Mesothelial cell of epicardium (in vitro differentiated cells): ENCODE results near the gene FBXW7. TPM values are rescaled to one million over a fixed set of nuclear protein-coding genes. Genes with fewer than 3 reads are reported as not detected.

ENCODE experiments used
- DNase-seq, 2 experiments: peaks; one replicate each; pipeline ENCODE4 v3.0.0; 2021; ENCODE audit warnings: low spot score in 2 of 2; ENCODE audit not compliant: unreplicated experiment in 2 of 2
- H3K27ac Mint-ChIP-seq: 2 replicates; pipeline ENCODE4 v1.8.0; 2021; ENCODE audit warnings: mixed read lengths
- H3K27me3 Mint-ChIP-seq: 2 replicates; pipeline ENCODE4 v1.8.0; 2021; ENCODE audit warnings: low read depth, mixed read lengths
- H3K36me3 Mint-ChIP-seq: 2 replicates; pipeline ENCODE4 v1.8.0; 2021; ENCODE audit warnings: mixed read lengths
- H3K4me1 Mint-ChIP-seq: 2 replicates; pipeline ENCODE4 v1.8.0; 2021; ENCODE audit warnings: mixed read lengths
- H3K4me3 Mint-ChIP-seq: 2 replicates; pipeline ENCODE4 v1.8.0; 2021; ENCODE audit warnings: mild to moderate bottlenecking, moderate library complexity, mixed read lengths
- H3K9me3 Mint-ChIP-seq: 2 replicates; pipeline ENCODE4 v1.8.0; 2021; ENCODE audit warnings: mixed read lengths
- total RNA-seq: library from RNA; stranded (reverse); gene quantifications from 3 replicates; pipeline ENCODE4 v1.2.1, GENCODE V29; 2021
- TF ChIP-seq, protein P1 (sequence below): fragments of 200-600 bp; sonication (generic); IDR thresholded peaks from one replicate; pipeline ENCODE4 v1.5.0; 2021; ENCODE audit warnings: antibody characterized with exemption; ENCODE audit not compliant: unreplicated experiment

FBXW7 gene
- total RNA-seq, 1 donor from 2014 or later, result 46.4 TPM

DNA sequence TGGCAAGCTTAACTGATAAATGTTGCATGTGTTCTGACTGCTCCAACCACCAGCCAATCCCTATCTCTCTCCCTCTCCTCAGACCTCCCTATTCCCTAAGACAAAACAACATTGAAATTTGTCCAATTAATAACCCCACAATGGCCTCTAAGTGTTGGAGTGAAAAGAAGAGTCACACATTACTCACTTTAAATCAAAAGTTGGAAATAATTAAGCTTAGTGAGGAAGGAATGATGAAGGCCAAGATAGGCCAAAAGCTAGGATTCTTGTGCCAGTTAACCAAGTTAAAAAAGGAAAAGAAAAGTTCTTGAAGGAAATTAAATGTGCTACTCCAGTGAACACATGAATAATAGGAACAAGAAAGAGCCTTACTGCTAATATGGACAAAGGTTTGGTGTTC is 55.6 kb downstream of the FBXW7 start:
- Mint-ChIP-seq H3K27ac (no peak overlapping the region), H3K9me3 (peaks cover 17% of the 10 kb centered on the region), H3K4me1 (no peaks in the 10 kb centered on the region), H3K4me3 (no peak overlapping the region), H3K27me3 (no peaks in the 10 kb centered on the region), H3K36me3 (peaks cover 5% of the 10 kb centered on the region)
- TF ChIP-seq, protein P1, sequence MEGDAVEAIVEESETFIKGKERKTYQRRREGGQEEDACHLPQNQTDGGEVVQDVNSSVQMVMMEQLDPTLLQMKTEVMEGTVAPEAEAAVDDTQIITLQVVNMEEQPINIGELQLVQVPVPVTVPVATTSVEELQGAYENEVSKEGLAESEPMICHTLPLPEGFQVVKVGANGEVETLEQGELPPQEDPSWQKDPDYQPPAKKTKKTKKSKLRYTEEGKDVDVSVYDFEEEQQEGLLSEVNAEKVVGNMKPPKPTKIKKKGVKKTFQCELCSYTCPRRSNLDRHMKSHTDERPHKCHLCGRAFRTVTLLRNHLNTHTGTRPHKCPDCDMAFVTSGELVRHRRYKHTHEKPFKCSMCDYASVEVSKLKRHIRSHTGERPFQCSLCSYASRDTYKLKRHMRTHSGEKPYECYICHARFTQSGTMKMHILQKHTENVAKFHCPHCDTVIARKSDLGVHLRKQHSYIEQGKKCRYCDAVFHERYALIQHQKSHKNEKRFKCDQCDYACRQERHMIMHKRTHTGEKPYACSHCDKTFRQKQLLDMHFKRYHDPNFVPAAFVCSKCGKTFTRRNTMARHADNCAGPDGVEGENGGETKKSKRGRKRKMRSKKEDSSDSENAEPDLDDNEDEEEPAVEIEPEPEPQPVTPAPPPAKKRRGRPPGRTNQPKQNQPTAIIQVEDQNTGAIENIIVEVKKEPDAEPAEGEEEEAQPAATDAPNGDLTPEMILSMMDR, result no peak
- DNase-seq, result no peak

DNA sequence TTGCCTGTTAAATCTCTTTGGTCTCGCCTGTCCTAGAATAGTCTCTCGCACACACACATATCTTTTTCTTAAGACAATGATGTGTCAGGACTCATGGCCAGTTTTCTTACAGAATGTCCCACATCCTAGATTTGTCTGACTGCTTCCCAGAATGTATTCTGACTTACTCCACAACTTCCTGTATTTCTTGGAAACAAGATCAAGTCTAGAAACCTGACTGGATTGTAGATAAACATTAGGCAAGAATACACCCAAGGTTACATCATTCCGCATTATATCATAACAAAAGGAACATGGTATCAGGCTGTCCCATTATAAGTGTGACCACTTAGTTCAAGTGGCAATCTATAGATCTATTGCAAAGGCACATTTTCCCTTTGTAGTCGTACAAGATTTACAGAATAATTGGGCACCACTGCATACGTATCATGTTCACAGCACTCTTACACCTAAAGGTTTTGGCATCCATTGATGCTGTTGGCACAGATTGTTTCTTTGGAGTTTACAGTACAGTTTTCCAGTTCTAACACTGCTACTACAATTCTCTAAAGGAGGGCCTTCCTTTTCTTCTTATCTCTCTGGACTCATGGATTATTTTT is 56.4 kb downstream of the FBXW7 start:
- Mint-ChIP-seq H3K9me3 (peaks cover 17% of the 10 kb centered on the region), H3K4me3 (no peak overlapping the region), H3K27ac (no peak overlapping the region), H3K36me3 (peaks cover 5% of the 10 kb centered on the region), H3K4me1 (no peaks in the 10 kb centered on the region), H3K27me3 (no peaks in the 10 kb centered on the region)
- DNase-seq, result no peak
- TF ChIP-seq, protein P1, result no peak

DNA sequence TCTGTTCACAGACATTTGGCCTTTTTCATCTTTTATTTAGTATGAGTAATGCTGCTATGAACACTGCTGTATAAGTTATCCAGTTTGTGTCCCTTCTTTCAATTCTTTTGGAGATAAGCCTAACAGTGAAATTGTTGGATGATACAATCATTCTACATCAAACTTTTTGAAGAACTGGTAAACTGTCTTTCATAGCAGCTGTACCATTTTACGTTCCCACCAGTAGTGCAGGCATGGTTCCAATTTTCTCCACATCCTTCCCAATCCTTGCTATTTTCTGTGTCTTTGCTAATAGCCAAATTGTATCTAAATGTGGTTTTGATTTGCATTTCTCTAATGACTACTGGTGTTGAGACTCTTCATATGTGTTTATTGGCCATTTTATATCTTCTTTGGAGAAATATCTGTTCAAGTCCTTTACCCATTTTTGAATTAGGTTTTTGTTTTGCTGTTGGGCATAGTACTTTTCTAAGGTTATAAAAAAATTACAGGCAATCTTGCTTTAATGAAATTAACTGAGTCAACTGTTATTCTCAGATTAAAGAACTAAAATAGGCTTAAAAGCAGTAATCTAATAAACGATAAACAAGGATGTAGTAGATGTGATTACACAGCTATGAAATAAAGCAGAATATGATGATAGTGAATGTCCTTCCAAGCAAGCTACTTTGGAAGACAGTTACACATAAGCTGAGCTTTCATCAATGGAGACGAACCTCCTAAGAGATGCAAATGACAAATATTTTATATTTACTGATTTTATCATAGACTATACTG is 57.2 kb downstream of the FBXW7 start:
- no peak overlapping the region for H3K27ac Mint-ChIP-seq
- peaks cover 17% of the 10 kb centered on the region for H3K9me3 Mint-ChIP-seq
- peaks cover 5% of the 10 kb centered on the region for H3K36me3 Mint-ChIP-seq
- TF ChIP-seq, protein P1, result no peak
- no peak for DNase-seq
- no peaks in the 10 kb centered on the region for H3K27me3 Mint-ChIP-seq
- no peak overlapping the region for H3K4me3 Mint-ChIP-seq
- no peaks in the 10 kb centered on the region for H3K4me1 Mint-ChIP-seq

DNA sequence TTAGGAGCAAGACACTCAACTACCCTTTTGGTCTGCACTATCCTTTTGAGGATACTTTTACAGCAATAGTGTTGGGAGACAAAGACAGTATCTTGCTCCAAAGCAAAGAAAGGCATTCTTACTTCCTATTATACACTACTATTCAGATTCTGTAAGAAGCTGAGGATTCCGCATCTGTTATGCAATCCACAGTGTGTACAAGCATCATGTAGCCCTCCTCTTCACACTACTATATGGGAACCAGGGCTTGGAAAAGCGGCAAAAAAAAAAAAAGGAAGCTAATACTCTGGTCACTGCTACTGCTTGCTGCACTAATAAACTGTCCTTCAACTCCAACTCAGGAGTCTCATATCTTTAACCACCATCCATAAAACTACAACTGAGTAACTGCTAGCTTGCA is 59.1 kb downstream of the FBXW7 start:
- Mint-ChIP-seq H3K36me3 (peaks cover 5% of the 10 kb centered on the region), H3K4me3 (no peak overlapping the region), H3K4me1 (no peaks in the 10 kb centered on the region), H3K27me3 (no peaks in the 10 kb centered on the region), H3K9me3 (peaks cover 15% of the 10 kb centered on the region), H3K27ac (no peak overlapping the region)
- TF ChIP-seq, protein P1, result no peak
- DNase-seq, result no peak

DNA sequence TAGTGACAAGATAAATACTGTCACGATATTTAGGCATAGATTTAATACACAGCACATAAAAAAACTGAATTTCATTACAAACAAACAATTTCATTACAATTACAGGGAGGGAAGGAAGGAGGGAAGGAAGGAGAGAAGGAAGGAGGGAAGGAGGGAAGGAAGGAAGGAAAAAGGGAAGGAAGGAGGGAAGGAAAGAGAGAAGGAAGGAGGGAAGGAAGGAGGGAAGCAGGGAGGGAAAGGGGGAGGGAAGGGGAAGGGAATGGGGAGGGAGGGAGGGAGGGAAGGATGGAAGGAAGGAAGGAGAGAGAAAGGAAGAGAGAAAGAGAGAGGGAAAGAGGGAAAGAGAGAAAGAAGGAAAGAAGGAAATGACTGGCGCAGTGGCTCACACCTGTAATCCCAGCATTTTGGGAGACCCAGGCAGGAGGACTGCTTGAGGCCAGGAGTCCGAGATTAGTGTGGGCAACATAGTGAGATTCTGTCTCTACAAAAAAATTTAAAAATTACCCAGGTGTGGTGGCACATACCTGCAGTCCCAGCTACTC is 64.6 kb downstream of the FBXW7 start:
- no peaks in the 10 kb centered on the region for H3K36me3 Mint-ChIP-seq

More for the DNA sequence above, 64.6 kb downstream of the FBXW7 start:
- peaks cover 3% of the 10 kb centered on the region for H3K9me3 Mint-ChIP-seq
- H3K4me1 Mint-ChIP-seq, result no peaks in the 10 kb centered on the region
- DNase-seq, result no peak
- no peak overlapping the region for H3K27ac Mint-ChIP-seq
- no peaks in the 10 kb centered on the region for H3K27me3 Mint-ChIP-seq
- TF ChIP-seq, protein P1, result no peak
- H3K4me3 Mint-ChIP-seq, result no peak overlapping the region
